Measurements from ENCODE around the gene TMEM242. TPM values are rescaled to one million over a fixed set of nuclear protein-coding genes. Genes with fewer than 3 reads are reported as not detected.
A peak's percentile ranks its signal among the peaks of the same experiment; 100 is the strongest.

The TMEM242 gene
- total RNA-seq, 1 donor from 2014 or later = 9.7 TPM

- no peak overlapping the region for H3K27ac ChIP-seq (ENCODE audit: low read depth, low read length)
These were observed 61.7 kb downstream of the TMEM242 start for GRCh38 chr6:157261606-157262005.

GRCh38 chr6:157260735-157261410, 62.4 kb downstream of the TMEM242 start:
- no peak overlapping the region for H3K9ac ChIP-seq (ENCODE audit: low read length)
- peaks cover 2% of the 10 kb centered on the region for H3K36me3 Mint-ChIP-seq (ENCODE audit: low read depth, unreplicated experiment)
- H3K36me3 ChIP-seq (ENCODE audit: insufficient read depth, low read length) = no peaks in the 10 kb centered on the region
- TF ChIP-seq, protein P1, sequence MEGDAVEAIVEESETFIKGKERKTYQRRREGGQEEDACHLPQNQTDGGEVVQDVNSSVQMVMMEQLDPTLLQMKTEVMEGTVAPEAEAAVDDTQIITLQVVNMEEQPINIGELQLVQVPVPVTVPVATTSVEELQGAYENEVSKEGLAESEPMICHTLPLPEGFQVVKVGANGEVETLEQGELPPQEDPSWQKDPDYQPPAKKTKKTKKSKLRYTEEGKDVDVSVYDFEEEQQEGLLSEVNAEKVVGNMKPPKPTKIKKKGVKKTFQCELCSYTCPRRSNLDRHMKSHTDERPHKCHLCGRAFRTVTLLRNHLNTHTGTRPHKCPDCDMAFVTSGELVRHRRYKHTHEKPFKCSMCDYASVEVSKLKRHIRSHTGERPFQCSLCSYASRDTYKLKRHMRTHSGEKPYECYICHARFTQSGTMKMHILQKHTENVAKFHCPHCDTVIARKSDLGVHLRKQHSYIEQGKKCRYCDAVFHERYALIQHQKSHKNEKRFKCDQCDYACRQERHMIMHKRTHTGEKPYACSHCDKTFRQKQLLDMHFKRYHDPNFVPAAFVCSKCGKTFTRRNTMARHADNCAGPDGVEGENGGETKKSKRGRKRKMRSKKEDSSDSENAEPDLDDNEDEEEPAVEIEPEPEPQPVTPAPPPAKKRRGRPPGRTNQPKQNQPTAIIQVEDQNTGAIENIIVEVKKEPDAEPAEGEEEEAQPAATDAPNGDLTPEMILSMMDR (IDR thresholded peaks at IDR 0.05; ENCODE audit: insufficient read depth, low read depth, low read length) = no peak
- no peak for TF ChIP-seq EZH2 (IDR thresholded peaks at IDR 0.05; ENCODE audit: insufficient read depth, low read length)
- H3K27me3 Mint-ChIP-seq (ENCODE audit: low read depth, unreplicated experiment) = peaks cover 38% of the 10 kb centered on the region
- no peaks in the 10 kb centered on the region for H3K79me2 ChIP-seq (ENCODE audit: insufficient read depth, low read length)
- no peaks in the 10 kb centered on the region for H3K4me1 ChIP-seq (ENCODE audit: insufficient read depth, low read length)
- H3K4me2 ChIP-seq (ENCODE audit: low read length) = no peak overlapping the region
- H3K9me3 ChIP-seq (ENCODE audit: insufficient read depth, low read depth, low read length) = no peaks in the 10 kb centered on the region
- H2AFZ ChIP-seq (ENCODE audit: low read depth, low read length) = no peak overlapping the region
- H3K27ac ChIP-seq (ENCODE audit: low read depth, low read length) = no peak overlapping the region
- peaks cover 4% of the 10 kb centered on the region for H3K9me3 Mint-ChIP-seq (ENCODE audit: unreplicated experiment)
- H3K4me1 Mint-ChIP-seq (ENCODE audit: low read depth, unreplicated experiment) = peaks cover 6% of the 10 kb centered on the region
- H3K27ac Mint-ChIP-seq (ENCODE audit: unreplicated experiment) = no peak overlapping the region
- H4K20me1 ChIP-seq (ENCODE audit: insufficient read depth, low read length) = no peaks in the 10 kb centered on the region
- peaks cover 10% of the 10 kb centered on the region for H3K27me3 ChIP-seq (ENCODE audit: insufficient read depth, low read length)
- no peak for FAIRE-seq
- H3K4me3 Mint-ChIP-seq (ENCODE audit: unreplicated experiment) = no peak overlapping the region
- DNase-seq (ENCODE audit: low read depth) = no peak
- no peak overlapping the region for H3K4me3 ChIP-seq (ENCODE audit: insufficient read depth, low read depth, low read length)

More at GRCh38 chr6:157261606-157262005, 61.7 kb downstream of the TMEM242 start:
- Histone ChIP-seq H2AFZ (ENCODE audit: low read depth, low read length) (no peak overlapping the region), H3K36me3 (ENCODE audit: insufficient read depth, low read length) (no peaks in the 10 kb centered on the region), H4K20me1 (ENCODE audit: insufficient read depth, low read length) (no peaks in the 10 kb centered on the region), H3K9me3 (ENCODE audit: insufficient read depth, low read depth, low read length) (no peaks in the 10 kb centered on the region), H3K27me3 (ENCODE audit: insufficient read depth, low read length) (peaks cover 5% of the 10 kb centered on the region), H3K9ac (ENCODE audit: low read length) (no peak overlapping the region), H3K79me2 (ENCODE audit: insufficient read depth, low read length) (no peaks in the 10 kb centered on the region), H3K4me3 (ENCODE audit: insufficient read depth, low read depth, low read length) (no peak overlapping the region), H3K4me2 (ENCODE audit: low read length) (no peak overlapping the region), H3K4me1 (ENCODE audit: insufficient read depth, low read length) (no peaks in the 10 kb centered on the region)
- FAIRE-seq = no peak
- H3K4me3 Mint-ChIP-seq (ENCODE audit: unreplicated experiment) = no peak overlapping the region
- no peak overlapping the region for H3K27ac Mint-ChIP-seq (ENCODE audit: unreplicated experiment)
- peaks cover 5% of the 10 kb centered on the region for H3K9me3 Mint-ChIP-seq (ENCODE audit: unreplicated experiment)
- peaks cover 2% of the 10 kb centered on the region for H3K36me3 Mint-ChIP-seq (ENCODE audit: low read depth, unreplicated experiment)
- H3K27me3 Mint-ChIP-seq (ENCODE audit: low read depth, unreplicated experiment) = peaks cover 33% of the 10 kb centered on the region
- no peak for TF ChIP-seq EZH2 (IDR thresholded peaks at IDR 0.05; ENCODE audit: insufficient read depth, low read length)
- peaks cover 6% of the 10 kb centered on the region for H3K4me1 Mint-ChIP-seq (ENCODE audit: low read depth, unreplicated experiment)
- DNase-seq (ENCODE audit: low read depth) = no peak

GRCh38 chr6:157259443-157259842, 63.9 kb downstream of the TMEM242 start:
- Histone ChIP-seq H3K27ac (ENCODE audit: low read depth, low read length) (no peak overlapping the region), H3K4me1 (ENCODE audit: insufficient read depth, low read length) (no peaks in the 10 kb centered on the region), H4K20me1 (ENCODE audit: insufficient read depth, low read length) (no peaks in the 10 kb centered on the region), H3K9ac (ENCODE audit: low read length) (no peak overlapping the region), H3K36me3 (ENCODE audit: insufficient read depth, low read length) (no peaks in the 10 kb centered on the region), H2AFZ (ENCODE audit: low read depth, low read length) (no peak overlapping the region), H3K27me3 (ENCODE audit: insufficient read depth, low read length) (peaks cover 12% of the 10 kb centered on the region), H3K79me2 (ENCODE audit: insufficient read depth, low read length) (no peaks in the 10 kb centered on the region), H3K4me2 (ENCODE audit: low read length) (no peak overlapping the region), H3K9me3 (ENCODE audit: insufficient read depth, low read depth, low read length) (no peaks in the 10 kb centered on the region), H3K4me3 (ENCODE audit: insufficient read depth, low read depth, low read length) (no peak overlapping the region)
- Mint-ChIP-seq H3K4me1 (ENCODE audit: low read depth, unreplicated experiment) (peaks cover 6% of the 10 kb centered on the region), H3K36me3 (ENCODE audit: low read depth, unreplicated experiment) (peaks cover 2% of the 10 kb centered on the region), H3K4me3 (ENCODE audit: unreplicated experiment) (no peak overlapping the region), H3K9me3 (ENCODE audit: unreplicated experiment) (peaks cover 4% of the 10 kb centered on the region), H3K27ac (ENCODE audit: unreplicated experiment) (peak overlapping the region; percentile 16), H3K27me3 (ENCODE audit: low read depth, unreplicated experiment) (peaks cover 40% of the 10 kb centered on the region)
- DNase-seq (ENCODE audit: low read depth) (no peak), FAIRE-seq (no peak)
- TF ChIP-seq, protein P1 (IDR thresholded peaks at IDR 0.05; ENCODE audit: insufficient read depth, low read depth, low read length) = no peak
- no peak for TF ChIP-seq EZH2 (IDR thresholded peaks at IDR 0.05; ENCODE audit: insufficient read depth, low read length)

All from astrocyte (in vitro differentiated cells and primary cell).